Inflammatory macrophage (primary cell): Measurements from ENCODE around the gene SHLD1.

Experiments used
- DNase-seq, 2 donors: peaks; one replicate each; pipeline ENCODE4 v3.0.0-alpha.2; 2020 to 2022

Gene SHLD1

DNA sequence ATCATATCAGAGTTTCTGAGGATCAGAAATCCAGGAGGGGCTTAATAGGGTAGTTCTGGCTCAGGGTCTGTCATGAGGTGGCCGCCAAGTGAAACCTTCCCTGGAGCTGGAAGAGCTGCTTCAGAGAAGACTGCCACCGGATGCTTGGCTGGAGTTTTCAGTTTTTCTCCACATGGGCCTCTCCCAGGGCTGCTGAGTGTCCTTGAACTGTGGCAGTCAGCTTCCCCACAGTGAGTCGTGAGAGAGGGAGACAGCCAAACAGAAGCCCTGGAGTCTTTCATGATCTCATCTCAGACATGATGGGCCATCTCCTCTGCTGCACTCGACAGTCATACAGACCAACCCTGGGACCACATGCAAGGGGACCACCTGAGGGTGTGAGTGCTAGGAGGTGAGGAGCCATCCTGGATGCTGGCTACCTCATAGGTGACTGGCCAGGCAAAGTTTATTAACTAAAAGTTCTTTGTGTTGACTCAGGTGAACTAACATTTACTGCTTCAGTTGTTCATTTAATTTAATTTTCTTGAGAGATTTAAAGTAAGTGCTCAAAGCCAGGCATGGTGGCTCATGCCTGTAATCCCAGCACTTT lies 71.5 kb downstream of the SHLD1 start:
- no peak for DNase-seq

DNA sequence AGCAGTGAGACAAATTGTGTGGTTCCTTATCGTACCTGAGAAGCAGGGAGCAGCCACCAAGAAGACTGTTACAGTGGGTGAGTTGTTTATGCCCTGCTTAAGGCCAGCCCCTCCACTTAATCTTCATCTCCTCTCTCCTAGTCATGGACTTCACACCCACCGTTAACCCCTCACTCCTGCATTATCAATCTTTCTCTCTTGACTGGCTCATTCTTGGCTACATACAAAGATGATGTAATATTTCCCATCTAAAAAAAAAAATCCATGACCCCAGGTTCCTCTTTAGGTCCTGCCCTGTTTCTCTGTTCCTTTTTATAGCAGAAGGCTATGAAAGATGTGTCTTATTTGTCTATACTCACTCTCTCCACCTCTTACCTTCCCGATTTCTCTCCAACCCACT lies 72.4 kb downstream of the SHLD1 start:
- peak; percentile 26 to 75 for DNase-seq

DNA sequence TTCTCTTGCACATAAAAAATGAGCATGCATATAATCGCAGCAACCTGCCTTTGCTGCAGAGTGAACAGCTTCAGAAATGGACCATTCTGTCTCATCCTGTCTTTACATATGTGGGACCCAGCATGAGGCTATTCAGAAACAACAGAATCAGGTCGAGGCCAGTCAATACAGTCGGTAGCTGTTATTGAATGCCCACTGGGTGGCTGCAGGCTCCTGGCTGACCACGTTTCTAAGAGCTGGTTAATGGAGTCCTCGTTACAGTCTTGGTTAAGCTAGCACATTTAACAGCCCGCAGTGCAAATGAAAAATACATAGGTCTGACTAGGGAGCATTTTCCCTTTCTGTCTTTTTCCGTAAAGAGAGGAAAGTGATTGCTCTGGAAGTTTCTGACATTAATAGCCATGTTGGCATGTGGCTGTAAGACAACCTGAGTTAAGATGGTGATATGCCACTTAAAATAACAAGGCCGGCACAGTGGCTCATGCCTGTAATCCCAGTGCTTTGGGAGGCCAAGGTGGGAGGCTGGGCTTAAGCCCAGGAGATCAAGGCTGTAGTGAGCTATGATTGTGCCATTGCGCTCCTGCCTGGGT lies 75.0 kb downstream of the SHLD1 start:
- DNase-seq = no peak

DNA sequence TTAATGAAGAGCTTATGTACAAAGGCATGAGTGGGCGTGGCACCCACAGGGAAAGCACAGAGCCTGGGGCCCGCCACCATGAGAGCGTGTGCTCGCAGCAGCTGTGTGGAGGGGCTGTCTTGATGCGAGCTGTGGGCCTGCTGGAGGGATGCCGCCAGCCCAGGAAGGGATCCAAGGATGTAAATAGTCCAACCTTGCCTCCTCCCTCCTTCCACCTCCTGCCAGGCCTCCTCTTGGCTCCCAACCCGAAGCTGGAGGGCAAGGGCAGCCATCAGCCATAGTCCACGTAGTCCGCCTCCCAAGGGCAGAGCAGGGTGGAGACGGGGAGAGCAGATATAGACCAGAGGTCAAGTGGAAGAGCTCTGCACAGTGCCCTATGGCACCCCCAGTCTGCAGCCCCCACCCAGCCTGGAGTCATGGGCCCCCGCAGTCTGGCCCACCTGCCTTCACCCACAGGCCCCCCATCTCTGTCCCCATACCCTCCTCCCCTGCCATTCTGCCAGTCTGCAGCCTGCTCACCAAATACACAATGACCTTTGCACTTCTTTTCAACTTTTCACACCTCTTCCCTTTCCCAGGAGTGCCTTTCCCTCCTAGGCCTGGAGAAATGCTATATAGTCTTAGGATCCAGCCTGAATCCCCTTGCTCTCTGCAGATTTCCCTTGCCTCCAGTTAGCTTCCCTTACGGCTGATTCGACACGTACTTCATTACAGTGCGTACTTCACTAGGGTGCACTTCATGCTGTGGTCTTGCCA lies 77.1 kb downstream of the SHLD1 start:
- no peak for DNase-seq

DNA sequence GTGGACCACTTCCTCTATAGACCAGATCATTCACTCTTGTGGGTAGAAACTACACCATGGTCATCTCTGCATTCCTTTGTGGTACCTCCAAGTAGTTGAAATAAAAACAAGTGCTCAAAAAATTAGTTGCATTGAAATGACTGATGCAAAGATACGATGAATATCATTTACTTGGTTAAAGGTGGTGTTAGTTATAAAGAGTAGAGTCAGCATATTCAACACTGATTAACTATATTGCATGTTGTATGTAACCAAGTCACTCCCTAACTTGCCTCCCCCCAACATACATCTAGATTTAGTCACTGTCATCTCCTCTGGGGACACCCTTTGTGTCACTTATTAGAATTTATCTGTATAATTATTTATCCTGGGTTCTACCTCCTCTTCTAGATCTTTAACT lies 77.7 kb downstream of the SHLD1 start:
- no peak for DNase-seq

DNA sequence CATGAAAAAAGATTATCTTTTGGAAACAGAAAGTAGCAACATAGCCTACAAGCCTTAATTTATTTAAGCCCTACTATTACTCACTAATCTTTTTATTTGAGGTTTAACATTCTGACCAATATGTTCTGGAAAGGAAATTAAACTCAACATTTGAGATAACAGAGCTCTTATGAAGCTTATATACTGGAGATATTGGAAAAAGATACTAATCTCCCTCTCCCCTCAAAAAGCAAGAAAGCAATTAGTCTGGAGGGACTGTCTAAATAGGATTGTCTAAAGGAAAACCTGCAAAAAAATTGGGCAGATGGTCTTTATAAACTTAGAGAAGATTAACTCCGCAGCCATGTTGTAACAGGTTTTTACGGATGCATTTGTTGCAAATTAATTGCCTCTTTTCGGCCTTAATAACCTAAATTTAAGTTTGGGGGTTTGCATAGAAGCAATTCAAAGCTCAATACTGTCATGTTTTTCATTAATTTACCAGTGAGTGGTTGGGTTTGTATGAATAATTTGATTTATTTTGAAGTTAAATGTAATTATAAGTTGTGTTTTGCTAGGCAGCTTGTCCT lies 79.1 kb downstream of the SHLD1 start:
- DNase-seq = no peak

DNA sequence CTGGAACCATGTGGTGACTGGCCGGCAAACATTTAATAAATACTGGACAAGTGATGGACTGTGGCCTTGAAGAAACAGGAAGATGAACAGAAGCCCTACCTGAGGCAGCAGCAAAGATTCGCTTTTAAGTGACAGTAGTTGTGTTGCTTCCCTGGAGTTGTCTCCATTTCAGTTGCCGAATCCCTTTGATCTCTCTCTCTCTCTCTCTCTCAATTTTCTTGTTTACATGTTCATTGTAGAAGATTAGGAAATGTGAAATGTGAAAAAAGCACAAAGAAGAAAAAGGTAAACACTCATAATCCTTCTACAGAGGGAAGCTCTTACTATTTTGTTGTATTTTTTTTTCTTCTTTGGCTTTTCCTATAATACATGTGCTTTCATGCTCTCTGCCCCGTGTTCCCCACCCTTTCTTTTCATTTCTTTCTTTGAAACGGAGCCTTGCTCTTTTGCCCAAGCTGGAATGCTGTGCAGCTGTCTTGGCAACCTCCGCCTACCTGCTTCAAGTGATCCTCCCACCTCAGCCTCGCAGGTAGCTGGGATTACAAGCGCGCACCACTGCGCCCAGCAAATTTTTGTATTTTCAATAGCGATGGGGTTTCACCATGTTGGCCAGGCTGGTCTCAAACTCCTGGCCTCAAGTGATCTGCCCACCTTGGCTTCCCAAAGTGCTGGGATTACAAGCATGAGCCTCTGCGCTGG lies 81.5 kb downstream of the SHLD1 start:
- DNase-seq = no peak

DNA sequence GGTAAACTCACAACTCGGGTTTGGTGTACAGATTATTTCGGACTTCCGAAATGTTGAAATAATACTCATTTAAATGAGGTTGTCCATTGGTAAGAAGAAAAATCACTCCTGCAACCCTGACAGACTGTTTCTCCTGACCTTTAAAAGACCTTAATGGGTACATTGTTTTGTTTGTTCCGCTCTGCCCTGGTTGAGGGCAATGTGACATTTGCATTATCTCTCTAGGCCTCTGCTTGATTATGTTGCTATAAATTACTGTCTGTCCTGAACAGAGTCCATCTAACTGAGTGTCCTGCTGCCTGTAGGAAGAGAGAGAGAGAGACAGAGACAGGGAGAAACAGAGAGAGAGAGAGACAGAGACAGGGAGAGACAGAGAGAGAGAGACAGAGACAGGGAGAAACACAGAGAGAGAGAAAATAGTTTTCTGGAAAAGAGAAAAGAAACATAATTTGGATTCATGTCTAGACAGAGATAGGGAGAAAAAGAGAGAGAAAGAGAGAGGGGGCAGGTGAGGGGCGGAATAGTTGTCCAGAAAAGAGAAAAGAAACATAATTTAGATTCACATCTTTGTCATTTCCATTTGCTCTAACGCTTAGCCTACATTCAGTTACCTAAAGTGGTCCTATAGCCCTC lies 83.2 kb downstream of the SHLD1 start:
- no peak for DNase-seq

DNA sequence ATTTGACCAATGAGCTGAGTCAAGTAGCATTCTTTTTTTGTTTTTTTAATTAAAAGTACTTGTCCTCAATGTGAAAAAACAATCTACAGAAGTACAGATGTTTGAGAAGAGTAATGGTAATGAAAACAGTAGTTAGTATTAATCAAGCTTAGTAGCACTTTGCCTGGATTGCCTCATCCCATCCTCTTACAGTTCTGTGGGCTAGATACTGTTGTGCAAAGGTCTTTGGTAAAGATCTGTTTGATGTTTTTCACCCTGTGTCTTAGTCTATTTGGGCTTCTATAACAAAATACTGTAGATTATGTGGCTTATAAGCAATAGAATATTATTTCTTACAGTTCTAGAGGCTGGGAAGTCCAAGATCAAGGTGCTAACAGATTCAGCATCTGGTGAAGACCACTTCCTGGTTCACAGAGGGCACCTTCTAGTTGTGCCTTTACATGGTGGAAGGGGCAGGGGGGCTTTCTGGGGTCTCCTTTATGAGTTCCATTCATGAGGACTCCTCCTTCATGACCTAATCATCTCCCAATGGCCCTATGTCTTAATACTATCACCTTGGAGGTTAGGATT lies 84.3 kb downstream of the SHLD1 start:
- no peak for DNase-seq

DNA sequence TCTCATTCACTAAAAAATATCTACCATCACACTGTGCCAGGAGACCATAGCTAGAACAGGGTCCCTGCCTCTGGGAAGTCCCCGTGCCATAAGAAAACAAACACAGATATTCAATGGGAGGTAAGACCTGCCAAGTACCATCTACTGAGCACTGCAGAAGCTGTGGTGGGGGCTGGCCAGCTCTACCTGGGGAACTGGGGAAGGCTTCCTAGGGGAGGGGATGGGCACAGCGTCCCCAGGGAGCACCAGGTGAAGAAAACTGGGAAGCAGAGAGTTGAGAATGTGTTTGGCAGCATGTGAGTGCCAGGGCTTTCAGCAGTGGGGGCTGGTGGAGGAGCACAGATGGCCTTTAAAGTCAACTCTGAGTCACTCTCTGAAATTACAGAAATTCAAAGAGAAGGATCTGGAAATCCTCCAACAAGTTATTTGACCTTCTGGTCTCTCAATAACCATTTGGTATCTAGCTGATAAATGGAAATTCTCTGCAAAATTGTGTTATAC lies 85.2 kb downstream of the SHLD1 start:
- DNase-seq = no peak

DNA sequence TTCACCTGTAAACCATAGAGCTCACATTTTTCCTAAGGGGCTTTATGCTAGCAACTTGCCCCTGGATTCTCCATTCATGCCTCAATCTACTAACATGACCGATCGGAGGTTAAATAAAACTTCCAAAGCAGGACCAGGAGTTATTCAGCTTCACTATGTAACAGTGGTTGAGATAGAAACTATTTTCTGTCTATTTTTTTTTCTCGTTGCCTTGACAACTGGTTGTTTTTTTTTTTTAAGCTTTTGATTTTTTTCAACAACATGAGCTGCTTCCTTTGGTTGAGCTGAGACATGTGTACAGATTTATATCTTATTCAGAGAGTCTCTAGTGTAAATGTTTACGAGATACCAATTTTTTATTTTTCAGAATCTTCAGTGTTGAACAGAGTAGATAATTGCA lies 85.7 kb downstream of the SHLD1 start:
- no peak for DNase-seq

DNA sequence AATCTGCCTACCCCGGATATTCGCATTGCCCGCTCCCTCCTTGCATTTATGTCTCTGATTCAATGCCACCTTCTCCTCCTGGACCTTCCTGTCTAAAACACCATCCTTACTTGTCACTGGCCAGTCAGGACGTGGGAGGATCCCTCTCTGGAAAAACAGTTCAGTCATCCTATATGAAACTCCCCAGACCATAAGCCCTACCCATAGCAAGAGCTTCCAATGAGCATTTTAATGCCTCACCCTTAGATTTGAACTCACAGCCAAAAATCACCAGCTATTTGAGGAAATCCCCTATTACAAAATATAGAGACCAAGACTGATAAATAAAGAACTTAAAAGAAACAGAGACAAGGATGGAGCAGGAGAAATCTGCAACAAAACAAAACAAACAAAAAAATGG lies 86.4 kb downstream of the SHLD1 start:
- DNase-seq = no peak

DNA sequence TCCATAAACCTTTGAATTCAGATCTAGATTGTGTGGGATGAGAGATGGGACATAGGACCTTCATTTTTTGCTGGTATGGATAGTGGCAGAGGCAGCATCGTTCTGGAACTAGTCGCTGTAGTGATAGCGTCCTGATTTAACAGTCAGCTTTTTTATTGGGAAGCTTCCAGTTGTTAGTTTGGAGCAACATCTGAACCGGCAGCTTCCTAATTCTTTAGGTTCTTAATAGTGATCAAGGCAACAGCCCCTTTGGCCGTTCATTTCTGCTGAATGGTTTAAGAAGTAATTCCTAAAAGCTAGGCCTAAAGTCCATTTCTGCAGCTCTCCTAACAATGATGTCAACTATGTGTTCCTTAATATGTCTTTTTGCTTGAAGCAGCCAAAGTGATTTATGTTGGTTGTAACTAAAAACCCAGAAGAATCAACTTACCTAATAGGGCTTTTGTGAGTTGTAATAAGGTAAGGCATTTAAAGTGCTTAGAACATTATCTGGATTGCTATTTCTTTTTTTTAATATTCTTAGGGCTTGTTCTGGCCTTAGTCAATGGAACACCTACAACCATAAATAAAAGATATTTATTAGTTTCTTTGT lies 90.3 kb downstream of the SHLD1 start:
- no peak for DNase-seq

DNA sequence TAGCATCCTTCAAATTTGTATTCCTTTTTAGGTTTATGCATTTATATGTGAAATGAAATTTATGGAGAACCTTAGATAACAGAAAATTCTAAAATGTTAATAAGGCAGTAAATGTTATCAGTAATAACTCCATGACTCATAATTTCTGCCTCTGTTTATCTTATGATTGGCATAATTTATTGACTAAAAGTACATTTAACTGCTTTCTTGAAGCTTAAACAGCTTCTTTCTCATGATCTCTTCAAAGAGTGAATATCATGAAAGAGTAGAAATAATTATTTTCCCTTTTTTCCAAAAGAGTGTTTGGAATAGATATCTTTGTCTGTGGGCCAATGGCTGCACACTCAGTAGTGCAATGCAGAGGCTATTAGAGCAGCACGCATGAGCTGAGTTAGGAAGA lies 91.3 kb downstream of the SHLD1 start:
- no peak for DNase-seq

DNA sequence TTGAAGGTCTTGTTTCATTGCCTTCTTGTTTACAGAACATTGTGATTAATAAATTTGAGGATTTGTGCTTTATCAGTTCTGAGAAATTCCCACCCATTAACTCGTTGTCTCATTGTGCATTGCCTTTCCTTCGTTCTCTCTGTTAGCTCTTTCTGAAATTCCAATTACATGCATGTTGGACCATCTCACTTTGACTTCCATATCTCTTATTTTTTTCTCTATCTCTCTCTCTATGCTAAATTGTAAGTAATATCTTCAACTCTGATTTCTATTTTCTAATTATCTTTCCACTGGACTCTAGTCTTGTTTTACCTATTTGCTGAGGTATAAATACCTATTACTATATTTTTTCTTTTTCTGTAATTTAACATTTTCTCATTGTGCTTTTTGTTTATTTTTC lies 92.3 kb downstream of the SHLD1 start:
- no peak for DNase-seq

DNA sequence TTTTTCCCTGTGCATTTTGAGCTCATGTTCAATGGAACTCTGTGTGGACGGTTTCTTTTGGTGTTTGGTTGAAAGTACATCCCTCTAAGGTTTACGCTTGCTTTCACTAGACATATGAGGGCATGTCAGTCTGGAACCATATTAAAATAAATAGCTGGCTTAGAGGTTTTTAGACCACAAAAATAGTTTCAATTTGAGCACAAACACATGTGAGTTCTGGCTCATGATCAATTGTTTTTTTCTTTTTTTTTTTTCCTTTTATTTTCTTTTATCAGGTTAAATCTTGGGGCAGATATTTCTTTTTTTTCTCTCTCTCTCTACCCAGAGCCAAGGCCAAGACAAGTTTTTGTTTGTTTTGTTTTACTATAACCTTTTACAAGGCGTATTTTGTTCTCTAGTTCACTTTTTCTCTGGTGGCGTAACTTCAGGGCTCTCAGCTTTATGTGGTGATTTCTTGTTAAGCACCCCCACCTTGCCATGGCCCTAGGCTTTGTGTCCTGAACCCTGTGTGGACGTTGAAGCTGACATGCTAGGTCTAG lies 92.9 kb downstream of the SHLD1 start:
- no peak for DNase-seq

DNA sequence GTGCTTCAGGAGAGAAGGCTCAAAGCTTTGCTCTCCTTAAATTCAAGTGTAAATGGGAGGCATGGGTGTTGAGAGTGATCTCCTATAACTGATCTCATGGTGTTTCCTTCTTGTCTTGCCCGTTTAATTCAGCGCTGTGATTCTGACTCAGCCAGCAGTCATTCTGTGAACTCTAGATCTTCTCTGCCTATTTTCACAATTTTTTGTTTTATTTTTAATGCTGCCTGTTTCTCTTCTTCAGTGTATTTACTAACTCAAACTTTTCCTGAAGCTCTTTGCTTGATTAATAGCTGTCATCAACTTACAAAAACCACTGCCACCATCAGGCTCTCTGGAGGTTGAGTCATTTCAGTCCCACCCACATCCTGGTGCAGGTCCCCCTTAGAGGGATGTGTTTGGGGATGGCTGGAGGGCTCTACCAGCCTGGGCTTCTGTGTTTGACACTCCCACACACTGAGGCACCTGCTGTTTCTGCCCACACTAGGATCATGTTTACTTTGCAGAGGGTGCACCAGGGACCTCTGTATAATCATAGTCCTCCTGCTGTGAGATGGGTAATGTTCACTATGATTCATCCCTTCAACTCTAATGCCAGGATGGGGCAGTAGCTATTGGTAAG lies 94.0 kb downstream of the SHLD1 start:
- DNase-seq = no peak

DNA sequence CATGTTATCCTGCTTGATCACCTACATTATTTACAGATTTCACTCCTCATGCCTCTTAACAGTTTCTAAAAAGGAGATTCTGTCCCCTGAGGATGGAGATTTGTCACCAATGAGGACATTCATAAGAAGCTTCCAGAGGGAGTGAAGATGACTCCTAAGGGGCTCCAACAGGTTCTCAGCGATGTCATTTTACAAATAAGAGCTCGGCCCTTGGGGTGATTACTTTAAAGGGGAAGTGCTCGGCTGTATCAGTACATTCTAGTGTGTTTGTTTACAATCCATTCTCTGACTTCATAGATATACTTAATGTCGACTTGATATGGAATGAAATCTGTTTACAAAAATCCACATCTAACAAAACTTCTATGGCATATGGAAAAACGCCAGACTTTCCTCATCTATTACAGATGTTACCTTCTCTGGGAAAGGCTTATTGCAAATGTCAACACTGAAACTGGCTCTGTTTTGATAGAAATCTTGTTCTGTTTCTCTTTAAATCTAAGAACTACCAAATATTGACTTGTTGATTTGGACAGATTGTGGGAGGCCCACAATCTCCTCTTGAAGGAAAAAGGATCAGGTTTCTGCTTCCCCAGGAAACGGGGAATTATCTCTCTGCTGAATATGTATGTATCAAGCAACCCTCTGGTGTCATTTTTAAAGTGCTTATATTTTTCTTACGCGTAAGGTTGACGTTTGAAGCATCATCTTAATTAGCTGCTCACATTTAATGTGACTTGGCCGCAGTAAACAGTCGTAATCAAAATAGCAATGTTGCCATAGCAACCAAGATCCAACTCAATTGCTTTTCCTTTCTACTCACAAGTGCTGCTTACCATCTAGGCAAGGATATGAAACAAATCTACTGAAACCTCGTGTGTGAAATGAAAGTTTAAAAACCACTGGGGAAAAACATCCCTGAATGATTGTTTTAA lies 95.7 kb downstream of the SHLD1 start:
- no peak for DNase-seq

DNA sequence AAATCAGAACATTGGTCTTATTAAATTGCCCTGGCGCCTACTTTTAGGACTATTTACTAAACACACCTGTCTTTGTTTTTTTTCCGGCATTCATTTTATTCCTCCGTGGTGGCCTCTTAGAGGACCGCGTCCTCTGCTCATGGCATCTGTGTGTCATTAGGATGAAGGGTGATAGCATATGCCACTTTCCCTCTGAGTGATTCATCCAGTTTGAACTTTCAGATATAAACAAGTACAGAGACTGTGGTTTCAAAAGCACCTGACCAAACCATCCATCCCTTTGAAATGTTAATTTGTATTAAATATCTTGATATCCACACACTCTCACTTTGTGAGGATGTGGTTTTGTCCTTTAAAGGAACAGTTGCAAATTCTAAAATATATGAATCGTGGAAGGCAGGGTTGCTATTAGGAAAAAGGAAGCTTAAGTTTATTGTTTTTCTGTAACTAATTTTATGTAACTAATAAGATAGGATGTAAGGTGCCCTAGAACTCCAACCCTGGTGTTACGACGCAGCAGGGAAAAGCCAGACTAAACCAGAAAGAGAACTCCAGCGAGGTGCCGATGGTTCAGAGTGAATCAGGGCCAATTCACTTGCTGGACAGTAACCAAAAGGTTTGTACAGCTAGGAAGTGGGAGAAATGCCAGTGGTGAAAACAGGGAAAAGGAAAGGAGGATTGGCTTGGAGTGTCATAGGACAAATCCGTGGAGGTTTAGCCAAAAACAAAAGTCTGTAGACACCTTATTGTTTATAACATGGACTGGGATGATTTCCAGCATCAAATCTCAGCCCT lies 98.7 kb downstream of the SHLD1 start:
- no peak for DNase-seq
